Hematopoietic multipotent progenitor cell treated with erythropoietin and hydrocortisone succinate and interleukin-3 and kit ligand, for 17 days (in vitro differentiated cells): ENCODE data around the gene NIM1K.
"Not testable (repeated sequence)": the region's sequence is repeated elsewhere in the genome, so short reads cannot be mapped to it uniquely, and the experiment has no call there.

Experiments used
- DNase-seq: peaks from one replicate; pipeline ENCODE4 v3.0.0-alpha.2; 2015; ENCODE audit warnings: low spot score

The NIM1K gene

GRCh38 chr5:43191740-43192557, at the start of gene NIM1K:
Gene NIM1K, plus strand, starts transcription at chr5:43192225. Its CDS starts 53,551 bp downstream, at chr5:43245776.
- DNase-seq, result no peak

DNA sequence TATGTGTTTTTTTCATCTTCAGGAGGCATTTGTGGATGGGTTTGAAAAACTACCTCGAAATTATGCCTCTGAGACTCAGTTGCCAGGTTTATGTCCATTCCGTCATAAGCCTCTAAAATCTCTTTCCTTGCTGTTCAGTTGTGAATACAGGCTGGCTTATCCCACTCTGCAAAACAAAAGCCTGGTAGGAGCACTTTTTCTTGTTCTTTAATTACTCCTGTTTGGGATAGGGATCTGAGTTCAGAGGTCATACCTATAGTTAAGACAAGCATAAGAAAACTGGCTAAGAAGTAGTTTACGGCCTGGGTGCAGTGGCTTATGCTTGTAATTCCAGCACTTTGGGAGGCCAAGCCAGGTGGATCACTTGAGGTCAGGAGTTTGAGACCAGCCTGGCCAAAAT, 47.0 kb upstream of the NIM1K start:
- no peak for DNase-seq

DNA sequence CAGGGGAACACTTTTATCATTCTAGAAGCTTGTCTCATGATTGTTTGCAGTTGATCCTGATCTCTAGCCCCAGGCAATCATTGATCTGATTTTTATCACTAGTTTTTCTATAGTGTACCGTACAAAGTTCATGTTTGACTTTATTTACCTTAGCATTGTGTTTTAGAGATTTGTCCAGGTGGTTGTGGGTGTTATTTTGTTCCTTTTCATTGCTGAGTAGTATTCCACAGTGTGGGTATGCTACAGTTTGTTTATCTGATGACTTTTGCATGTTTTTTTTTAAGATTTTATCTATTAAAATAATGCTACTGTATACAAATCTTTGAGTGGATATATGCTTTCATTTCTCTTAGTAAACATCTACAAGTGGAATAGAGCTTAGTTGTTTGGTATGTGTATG, 45.1 kb upstream of the NIM1K start:
- DNase-seq, result no peak

- no peak for DNase-seq
Observed at GRCh38 chr5:43148417-43148816, 43.6 kb upstream of the NIM1K start.

GRCh38 chr5:43149231-43149630, 42.8 kb upstream of the NIM1K start:
- no peak for DNase-seq

DNA sequence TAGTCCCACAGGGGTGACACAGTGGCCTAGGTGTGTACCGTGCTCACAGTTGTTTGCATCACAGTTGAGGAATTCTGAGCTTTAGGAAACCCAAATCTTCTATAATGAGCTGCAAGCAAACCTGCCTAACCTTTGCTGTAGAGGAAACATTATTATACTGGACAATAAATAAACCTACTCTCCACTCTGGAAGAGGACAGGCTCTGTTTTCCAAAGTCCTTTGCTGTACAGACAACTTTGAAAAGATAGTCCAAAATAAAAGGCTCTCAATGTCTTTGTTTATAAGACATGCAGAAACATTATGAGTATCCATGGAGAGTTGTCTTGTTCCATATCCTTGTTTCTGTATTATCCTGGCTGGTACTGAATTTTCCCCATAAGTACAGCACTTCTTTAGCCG, 42.0 kb upstream of the NIM1K start:
- no peak for DNase-seq

DNA sequence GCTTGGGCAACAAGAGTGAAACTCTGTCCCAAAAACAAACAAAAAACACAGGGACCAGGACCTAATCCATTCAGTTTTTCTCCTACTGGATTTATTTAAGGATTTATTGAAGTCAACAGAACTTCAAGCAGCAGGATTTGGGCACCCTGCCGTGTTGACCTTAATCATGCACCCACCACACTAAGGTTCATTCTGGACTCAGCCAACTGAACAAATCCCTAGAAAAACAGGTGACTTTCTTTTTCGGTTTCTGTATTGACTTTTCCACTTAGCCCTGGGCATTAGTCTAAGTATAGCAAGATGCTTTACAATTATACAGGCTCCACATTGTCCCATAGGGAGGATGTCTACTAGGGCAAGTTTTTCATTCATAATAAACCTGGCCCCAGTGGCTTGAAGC, 41.3 kb upstream of the NIM1K start:
- DNase-seq, result no peak

DNA sequence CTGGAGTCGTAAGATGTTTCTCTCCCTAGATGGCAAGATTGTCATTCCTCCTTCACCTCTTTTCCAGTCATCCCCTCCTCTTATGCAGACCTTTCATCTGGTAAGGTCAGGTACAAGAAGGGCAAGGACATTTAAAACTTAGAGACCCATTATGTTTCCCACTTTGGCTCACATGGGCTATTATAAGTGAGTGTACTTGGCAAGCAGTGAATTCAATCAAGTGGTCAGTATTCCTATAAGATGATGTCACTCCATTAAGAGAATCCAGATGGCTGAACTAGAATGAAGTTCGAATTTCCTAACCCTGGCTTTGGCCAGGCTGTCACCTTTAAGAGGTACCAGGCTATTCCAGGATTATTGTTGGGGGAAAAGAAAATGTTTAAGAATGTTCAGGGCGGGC, 39.1 kb upstream of the NIM1K start:
- DNase-seq, result no peak

GRCh38 chr5:43154469-43154868, 37.6 kb upstream of the NIM1K start:
- no peak for DNase-seq

DNA sequence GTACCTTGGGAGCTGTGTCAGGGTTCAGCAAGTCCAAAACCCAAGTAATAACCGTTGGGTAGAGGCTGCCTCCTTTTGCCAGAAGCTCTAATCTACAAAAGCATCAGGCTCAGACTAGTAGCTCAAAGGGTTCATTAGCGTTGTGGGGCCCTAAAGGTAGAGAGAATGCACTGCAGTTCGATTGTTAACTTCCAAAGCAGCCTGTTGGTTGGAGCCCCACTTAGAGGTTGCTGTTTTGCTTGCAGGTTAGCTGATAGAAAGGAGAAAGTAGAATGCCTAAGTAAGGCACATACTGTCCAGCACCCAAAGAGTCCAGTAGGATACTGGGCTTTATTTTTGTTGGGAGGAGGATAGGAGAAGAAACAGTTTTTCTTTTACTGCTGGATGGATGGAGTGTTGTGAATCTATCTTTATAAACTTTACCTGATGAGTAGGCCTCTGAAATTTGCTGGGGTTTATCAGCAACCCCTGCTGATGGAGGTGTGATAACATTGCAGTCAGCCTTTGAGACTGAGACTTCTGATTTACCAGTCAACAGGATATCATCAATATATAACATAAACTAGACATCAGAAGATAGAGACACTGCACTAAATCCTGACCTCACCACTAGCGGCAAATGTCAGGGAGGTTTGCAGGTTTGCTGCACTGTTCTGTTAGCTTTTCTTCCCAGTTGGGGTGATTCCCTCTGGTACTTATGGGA, 36.5 kb upstream of the NIM1K start:
- no peak for DNase-seq

- DNase-seq, result no peak
Observed at GRCh38 chr5:43156388-43156787, 35.6 kb upstream of the NIM1K start.

DNA sequence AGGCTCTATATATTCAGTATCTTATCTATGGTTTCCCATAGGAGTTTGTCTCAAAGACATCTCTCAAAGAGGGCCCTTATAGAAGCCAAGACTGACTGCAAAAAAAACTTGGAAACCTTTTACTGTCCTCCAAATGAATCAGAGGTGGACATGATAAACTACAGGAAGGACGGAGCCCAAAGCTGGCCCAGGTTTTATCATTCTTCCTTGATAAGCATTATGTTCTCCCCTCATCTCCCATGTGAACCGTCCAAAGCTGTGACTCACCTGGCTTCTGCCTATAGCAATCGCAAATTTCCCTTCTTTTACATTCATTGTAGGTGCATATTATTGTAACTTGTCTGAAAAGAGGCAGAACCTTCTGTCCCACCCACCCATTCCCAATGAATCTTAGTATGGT, 35.0 kb upstream of the NIM1K start:
- no peak for DNase-seq

DNA sequence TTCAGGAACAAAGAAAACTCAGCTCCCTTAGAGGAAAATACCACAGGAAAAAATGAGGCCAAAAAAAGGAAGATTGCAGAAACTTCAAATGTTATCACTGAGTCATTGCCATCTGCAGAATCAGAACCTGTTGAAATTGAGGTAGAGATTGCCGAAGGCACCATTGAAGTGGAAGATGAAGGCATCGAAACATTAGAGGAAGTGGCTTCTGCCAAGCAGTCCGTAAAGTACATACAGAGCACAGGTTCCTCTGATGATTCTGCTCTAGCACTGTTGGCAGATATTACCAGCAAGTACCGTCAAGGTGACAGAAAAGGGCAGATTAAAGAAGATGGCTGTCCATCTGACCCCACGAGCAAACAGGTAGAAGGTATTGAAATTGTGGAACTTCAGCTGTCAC, 30.8 kb upstream of the NIM1K start:
- DNase-seq, result no peak

DNA sequence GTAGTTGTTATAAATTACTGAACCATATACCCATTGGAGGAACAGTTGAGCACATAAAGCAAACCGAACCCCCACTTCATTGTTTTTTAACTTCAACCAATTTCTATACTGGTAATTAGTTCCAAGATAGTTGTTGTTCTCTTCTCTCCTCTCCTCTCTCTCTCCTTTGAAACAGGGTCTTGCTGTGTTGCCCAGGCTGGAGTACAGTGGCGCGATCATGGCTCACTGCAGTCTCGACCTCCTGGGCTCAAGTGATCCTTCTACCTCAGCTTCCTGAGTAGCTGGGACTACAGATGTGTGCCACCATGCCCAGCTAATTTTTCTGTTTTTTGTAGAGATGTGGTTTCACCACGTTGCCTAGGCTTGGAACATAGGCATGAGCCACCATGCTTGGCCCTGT, 27.2 kb upstream of the NIM1K start:
- not testable (repeated sequence) for DNase-seq

GRCh38 chr5:43165323-43165722, 26.7 kb upstream of the NIM1K start:
- no peak for DNase-seq

DNA sequence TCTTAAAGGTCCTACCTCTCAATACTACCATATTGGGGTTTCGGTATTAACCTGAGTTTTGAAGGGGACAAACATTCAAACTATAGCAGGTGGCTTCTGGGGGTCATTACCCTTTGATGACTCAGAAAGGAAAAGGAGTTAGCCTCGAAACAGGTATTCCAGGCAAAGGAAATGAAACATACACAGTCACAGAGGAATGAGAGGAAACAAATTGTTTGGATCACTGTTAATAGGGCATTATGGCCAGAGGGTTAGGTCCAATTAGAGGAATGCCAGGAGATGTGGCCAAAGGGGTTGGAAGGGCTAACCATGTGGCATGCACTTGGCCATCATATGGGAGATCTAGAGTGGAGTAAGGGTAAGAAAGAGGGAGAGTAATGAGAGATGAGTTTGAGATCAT, 23.9 kb upstream of the NIM1K start:
- no peak for DNase-seq

DNA sequence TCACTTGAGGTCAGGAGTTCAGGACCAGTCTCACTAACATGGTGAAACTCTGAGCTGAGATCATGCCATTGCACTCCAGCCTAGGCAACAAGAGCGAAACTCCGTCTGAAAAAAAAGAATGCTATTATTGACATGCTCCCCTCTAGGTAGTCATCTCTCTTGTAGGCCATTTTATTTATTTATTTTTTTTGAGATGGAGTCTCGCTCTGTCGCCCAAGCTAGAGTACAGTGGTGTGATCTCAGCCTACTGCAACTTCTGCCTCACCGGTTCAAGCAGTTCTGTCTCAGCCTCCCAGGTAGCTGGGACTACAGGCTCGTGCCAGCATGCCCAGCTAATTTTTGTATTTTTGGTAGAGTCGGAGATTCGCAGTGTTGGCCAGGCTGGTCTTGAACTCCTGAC, 20.6 kb upstream of the NIM1K start:
- no peak for DNase-seq

GRCh38 chr5:43171926-43172325, 20.1 kb upstream of the NIM1K start:
- no peak for DNase-seq

DNA sequence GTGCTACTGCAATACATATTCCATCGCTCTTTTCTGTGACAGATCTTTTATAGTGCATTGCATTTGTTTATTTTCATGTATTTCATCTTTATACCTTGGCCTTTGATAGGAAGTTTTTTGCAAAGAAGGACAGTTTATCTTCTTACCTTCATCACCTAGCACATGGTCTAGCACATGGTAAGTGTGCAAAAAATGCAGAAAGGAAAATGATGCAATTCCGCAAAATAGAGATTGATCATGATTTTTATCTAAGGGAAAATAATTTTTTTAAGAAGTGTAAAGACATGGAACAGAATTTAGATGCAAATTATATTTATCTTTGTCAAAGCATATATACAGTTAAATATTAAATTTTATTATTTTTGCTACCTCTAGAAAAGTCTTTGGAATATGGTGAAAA, 19.2 kb upstream of the NIM1K start:
- DNase-seq, result no peak

DNA sequence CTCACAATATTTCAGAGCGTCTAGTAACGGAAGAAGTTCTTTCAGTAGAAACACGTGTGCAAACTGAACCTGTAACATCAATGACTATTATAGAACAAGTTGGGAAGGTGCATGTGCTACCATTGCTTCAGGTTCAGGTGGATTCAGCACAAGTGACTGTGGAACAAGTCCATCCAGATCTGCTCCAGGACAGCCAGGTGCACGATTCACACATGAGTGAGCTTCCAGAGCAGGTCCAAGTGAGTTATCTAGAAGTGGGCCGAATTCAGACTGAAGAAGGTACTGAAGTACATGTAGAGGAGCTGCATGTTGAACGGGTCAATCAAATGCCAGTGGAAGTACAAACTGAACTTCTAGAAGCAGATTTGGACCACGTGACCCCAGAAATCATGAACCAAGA, 17.4 kb upstream of the NIM1K start:
- no peak for DNase-seq

DNA sequence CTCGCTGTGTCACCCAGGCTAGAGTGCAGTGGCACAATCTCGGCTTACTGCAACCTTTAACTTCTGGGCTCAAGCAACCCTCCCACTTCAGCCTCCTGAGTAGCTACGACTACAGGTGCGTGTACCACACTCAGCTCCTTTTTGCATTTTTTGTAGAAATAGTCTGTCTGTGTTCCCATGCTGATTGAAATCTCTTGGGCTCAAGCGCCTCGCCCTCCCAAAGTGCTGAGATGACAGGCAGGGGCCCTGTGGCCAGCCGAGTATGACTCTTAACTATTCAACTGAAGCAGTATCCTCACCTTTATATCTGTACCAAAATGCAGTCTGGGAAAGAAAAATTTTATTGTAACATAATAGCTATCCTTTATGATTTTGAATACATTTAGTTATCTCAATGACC, 12.2 kb upstream of the NIM1K start:
- no peak for DNase-seq

DNA sequence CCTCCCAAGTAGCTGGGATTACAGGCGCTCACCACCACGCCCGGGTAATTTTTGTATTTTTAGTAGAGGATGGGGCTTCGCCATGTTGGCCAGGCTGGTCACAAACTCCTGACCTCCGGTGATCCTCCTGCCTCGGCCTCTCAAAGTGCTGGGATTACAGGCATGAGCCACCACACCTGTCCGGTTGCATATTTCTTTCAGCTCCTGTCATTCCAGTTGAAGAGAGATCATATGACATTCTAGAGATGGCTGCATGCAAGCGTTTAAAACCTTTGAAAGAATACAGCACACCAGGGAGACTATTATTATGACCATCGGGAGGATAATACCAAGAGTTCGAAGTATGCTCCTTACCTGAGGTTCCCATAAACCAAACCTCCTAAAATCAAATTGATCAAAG, 9.6 kb upstream of the NIM1K start:
- DNase-seq, result no peak

DNA sequence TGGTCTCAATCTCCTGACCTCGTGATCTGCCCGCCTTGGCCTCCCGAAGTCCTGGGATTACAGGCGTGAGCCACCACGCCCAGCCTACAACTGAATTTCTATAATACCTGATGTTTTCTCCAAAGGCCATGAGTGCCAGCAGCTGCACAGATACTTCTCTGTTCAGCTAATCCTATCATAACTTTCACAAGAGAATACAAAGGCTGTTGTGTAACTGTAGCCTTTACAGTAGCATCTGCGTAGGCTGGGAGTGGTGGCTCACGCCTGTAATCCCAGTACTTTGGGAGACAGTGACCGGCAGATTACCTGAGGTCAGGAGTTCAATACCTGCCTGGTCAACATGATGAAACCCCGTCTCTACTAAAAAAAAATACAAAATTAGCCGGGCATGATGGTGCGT, 8.9 kb upstream of the NIM1K start:
- not testable (repeated sequence) for DNase-seq
